ENCODE measurements around the gene ACOXL.

The ACOXL gene

DNA sequence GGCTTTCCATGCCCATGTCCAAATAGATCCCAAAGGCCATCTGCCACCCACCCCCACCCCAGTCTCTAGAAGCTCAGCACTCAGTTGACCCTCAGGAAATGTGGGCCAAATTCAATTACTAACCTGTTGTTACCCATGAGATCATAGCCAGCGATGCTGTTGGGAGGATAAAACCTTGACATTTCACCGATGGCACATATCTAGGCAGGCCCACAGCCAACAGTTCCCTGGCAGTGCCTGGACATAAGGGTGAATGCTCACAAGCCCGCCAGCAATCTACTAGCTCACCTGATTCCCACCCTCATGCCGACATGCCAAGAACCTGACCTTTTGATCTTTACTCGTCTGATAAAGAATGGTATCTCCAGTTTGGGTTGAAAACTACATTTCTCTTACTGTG is 11.8 kb upstream of the ACOXL start:
- DNase-seq = no peak

GRCh38 chr2:110724820-110725219 is 7.6 kb upstream of the ACOXL start:
- DNase-seq = no peak

- no peak for DNase-seq
These were observed 7.0 kb upstream of the ACOXL start for GRCh38 chr2:110725370-110725769.

- no peak for DNase-seq
These were observed 6.5 kb upstream of the ACOXL start for GRCh38 chr2:110725859-110726258.

DNA sequence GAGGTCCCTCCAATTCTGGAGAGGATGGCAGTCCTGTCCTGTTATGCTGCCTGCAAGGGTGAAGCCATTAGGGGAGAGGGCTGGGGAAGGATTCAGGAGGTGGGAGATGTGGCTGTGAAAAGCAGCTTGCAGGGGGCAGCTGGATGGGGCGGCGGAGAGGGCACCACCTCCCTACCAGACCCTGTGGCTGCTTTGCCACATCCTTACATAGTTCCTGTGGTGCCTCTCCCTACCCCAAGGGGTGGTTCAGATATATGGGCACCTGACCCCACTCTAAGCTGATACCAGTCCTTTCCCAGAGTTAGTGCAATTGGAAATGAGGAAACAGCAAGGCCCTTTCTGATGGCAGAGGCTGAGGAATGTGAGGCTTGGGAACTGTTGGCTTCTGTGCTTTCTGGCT is 6.1 kb upstream of the ACOXL start:
- DNase-seq = no peak

DNA sequence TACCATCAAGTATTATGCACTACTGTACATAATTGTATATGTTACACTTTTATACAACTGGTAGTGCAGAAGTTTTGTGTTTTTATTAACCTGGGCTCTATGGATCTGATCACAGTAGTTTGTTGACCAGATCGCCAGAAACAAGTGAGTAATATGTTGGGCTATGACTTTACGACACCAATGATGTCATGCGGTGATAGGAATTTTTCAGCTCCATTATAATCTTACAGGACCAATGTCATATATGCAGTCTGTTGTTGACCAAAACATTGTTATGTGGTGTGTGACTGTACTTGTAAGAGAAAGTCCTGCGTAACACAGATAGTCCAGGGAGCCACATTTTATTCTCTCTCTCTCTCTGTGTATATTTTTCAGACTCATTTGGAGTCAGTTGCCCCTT is 4.5 kb upstream of the ACOXL start:
- DNase-seq = no peak

DNA sequence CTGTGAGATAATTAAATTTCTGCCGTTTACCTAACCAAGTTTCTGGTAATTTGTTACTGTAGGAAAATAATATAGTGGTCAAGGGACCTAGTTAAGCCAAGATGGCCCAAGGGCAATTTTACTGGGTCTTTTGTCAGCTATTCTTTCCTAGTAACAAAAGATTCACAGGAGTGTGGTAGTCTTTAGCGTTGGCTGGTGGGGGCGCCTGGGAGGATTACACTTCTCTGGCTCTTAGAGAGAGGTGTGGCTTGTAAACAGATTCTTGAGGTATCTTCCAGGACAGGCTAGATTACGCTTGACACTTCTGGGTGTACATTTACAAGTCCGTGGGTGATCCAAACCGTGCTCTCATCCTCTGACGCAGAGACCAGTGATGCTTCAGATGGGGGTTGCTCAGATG is 3.3 kb upstream of the ACOXL start:
- no peak for DNase-seq

- no peak for DNase-seq
These were observed 1.3 kb upstream of the ACOXL start for GRCh38 chr2:110731064-110731463.

GRCh38 chr2:110735366-110735765 is 3.0 kb downstream of the ACOXL start:
- DNase-seq = no peak

DNA sequence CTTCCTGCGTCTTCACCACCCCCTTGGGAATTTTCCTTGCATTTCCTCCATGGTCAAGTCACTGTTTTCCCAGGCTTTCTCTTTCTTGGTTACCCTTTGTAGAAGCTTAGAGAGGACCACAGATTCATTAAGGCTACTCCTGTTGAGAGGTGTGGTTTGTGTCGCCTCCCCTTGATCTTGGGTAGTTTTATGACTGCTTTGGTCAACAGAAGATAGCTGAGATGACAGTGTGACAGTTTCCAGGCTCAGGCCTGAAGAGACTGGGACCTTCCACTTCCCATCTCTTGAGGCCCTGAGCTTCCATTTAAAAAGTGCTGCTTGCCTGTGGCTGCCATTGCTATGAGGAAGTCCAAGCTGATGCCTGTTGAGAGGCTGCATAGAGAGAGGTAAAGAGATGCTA is 5.4 kb downstream of the ACOXL start:
- DNase-seq = no peak

GRCh38 chr2:110740747-110741349 is 8.5 kb downstream of the ACOXL start:
- DNase-seq = no peak

GRCh38 chr2:110741491-110741980 is 9.2 kb downstream of the ACOXL start:
- no peak for DNase-seq

DNA sequence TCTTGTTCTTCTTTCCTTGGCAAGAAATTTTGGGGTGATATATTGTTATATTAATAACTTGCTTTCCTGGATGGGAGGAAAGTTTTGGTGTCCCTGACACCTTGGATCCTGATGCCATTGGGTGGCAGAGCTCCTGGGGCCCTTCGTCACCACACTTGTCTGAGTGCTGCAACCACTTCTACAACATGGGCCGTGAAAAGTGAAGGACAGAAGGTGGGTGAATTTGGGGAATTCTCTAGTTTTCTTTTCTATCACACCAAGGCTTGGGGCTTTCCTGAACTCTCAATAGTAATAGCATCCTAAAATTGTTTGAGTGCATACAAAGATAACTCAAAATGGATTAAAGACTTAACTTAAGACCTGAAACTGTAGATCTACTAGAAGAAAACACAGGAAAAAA is 10.0 kb downstream of the ACOXL start:
- DNase-seq = no peak

GRCh38 chr2:110743600-110743999 is 11.2 kb downstream of the ACOXL start:
- DNase-seq = no peak

GRCh38 chr2:110744429-110744828 is 12.1 kb downstream of the ACOXL start:
- no peak for DNase-seq

GRCh38 chr2:110745048-110745447 is 12.7 kb downstream of the ACOXL start:
- no peak for DNase-seq

DNA sequence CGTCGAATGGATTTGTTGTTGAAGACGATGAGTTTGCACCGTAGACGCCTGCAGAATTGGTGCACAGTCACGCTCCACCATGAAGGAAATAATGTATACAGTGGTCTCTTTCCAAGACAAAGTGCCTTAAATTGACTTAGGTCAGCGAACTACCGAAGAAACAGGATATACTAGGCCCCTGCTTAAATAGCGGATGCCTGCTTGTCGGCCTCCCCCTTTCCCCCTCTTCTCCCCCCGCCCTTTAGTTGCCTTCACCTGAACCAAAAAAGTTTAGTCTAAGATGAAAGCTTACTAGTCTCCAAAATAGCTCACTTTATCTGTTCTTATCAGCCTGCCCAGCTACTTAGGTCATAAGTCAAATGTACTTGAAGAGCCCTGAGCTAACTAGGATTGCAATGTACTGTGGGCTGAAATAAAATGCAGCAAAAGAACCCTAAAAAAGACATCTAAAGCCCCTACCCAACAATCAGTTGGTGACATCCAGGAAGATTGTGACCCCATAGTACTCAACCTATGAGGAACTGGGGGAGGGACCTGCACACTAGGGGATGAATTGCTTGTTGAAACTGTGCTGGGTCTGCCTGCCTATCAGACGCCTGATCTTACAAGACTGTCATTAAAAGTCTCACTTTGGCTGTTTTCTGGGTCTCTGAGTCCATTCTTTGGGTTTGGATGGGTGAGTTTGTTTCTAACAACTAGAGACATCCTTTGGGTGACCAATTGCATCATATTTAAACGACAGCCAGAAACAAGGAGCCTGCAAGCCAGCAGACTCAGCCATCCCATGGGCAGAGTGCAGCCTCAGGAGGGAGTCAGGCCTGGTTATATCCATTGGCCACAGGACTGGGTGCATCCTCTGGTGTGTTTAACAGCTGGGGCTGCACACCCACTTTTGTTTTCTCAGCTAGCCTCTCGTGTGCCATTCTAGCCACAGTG is 14.5 kb downstream of the ACOXL start:
- no peak for DNase-seq

- DNase-seq = peak; percentile 30
These were observed 15.4 kb downstream of the ACOXL start for GRCh38 chr2:110747522-110748488.

- DNase-seq = peak; percentile 30
These were observed 16.1 kb downstream of the ACOXL start for GRCh38 chr2:110748489-110748867.

GRCh38 chr2:110751642-110752041 is 19.3 kb downstream of the ACOXL start:
- no peak for DNase-seq

DNA sequence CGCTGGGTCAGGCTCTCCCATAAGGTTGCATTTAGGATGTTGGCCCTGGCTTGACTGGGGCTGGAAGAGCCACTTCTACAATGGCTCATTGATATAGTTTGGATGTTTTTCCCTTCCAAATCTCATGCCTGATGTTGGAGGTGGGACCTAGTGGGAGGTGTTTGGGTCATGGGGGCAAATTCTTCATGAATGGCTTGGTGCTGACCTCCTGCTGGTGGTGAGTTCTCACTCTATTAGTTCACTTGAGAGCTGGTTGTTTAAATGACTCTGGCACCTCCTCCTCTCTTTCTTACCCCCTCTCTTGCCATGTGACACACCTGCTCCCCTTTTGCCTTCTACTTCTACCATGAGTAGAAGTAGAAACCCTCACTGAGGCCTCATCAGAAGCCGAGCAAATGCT is 20.5 kb downstream of the ACOXL start:
- no peak for DNase-seq

DNA sequence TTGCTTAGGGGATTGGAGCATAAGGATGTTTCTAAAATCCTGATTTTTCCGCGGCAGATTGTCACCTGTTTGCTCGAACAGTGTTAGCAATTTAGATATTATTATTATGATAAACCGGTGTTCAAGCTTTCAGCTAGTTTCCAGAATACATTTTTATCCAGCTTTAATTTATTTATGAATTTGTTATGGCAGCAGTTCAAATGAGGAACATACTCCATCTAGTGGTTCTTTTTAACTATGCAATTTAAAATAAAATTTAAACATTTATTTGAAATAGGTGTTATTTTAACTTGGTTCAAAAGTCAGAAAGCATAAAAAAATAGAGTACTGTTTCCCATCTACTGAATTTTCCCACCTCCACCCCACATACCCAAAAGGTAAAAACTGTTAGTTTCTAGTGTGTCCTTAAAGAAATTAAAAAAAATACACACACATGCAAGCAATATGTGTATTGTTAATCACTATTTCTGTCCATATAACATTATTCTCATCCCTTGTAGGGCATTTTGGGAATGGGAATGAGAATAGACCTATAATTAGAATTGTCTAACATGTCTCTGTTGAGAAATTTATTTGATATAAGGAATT is 23.2 kb downstream of the ACOXL start:
- DNase-seq = no peak

DNA sequence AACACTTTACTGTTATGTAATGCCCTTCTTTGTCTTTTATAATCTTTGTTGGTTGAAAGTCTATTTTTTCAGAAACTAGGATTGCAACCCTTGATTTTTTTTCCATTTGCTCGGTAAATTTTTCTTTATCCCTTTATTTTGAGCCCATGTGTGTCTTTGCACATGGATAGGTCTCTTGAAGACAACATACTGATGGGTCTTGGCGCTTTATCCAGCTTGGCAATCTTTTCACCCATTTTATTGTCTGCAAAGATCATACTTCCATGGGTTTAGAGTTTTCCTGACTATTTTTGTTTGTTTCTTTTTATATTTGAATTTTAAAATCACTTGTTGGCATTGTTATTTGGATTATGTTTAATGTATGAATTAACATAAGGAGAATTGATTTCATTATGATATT is 27.0 kb downstream of the ACOXL start:
- DNase-seq = no peak
